ENCODE measurements around the gene VWA3B. TPM values are rescaled to one million over a fixed set of nuclear protein-coding genes. Genes with fewer than 3 reads are reported as not detected.
A peak's percentile ranks its signal among the peaks of the same experiment; 100 is the strongest.
"Not testable (repeated sequence)": the region's sequence is repeated elsewhere in the genome, so short reads cannot be mapped to it uniquely, and the experiment has no call there.

Gene VWA3B
- total RNA-seq, 1 donor from 2014 or later, result 0.40 TPM

GRCh38 chr2:98138978-98139377 lies 52.0 kb downstream of the VWA3B start:
- not testable (repeated sequence) for ATAC-seq

GRCh38 chr2:98140210-98140609 lies 53.2 kb downstream of the VWA3B start:
- ATAC-seq, result no peak

GRCh38 chr2:98142106-98142791 lies 55.3 kb downstream of the VWA3B start:
- no peak for ATAC-seq

- no peak for ATAC-seq
Measured at GRCh38 chr2:98145070-98145469, 58.1 kb downstream of the VWA3B start.

GRCh38 chr2:98147900-98148299 lies 60.9 kb downstream of the VWA3B start:
- ATAC-seq, result not testable (repeated sequence)

- ATAC-seq, result no peak
Measured at GRCh38 chr2:98148595-98149332, 61.8 kb downstream of the VWA3B start.

GRCh38 chr2:98149333-98149697 lies 62.3 kb downstream of the VWA3B start:
- ATAC-seq, result peak; percentile 88

- no peak for ATAC-seq
Measured at GRCh38 chr2:98153481-98153880, 66.5 kb downstream of the VWA3B start.

- ATAC-seq, result no peak
Measured at GRCh38 chr2:98155291-98155690, 68.3 kb downstream of the VWA3B start.

- peak; percentile 11 for ATAC-seq
Measured at GRCh38 chr2:98155716-98156115, 68.7 kb downstream of the VWA3B start.

- no peak for ATAC-seq
Measured at GRCh38 chr2:98156304-98156703, 69.3 kb downstream of the VWA3B start.

GRCh38 chr2:98157557-98157956 lies 70.6 kb downstream of the VWA3B start:
- no peak for ATAC-seq

GRCh38 chr2:98158305-98158704 lies 71.3 kb downstream of the VWA3B start:
- no peak for ATAC-seq

- no peak for ATAC-seq
Measured at GRCh38 chr2:98160554-98160953, 73.6 kb downstream of the VWA3B start.

GRCh38 chr2:98161186-98161585 lies 74.2 kb downstream of the VWA3B start:
- ATAC-seq, result no peak

- no peak for ATAC-seq
Measured at GRCh38 chr2:98164256-98164655, 77.3 kb downstream of the VWA3B start.

GRCh38 chr2:98165516-98166071 lies 78.6 kb downstream of the VWA3B start:
- no peak for ATAC-seq

- ATAC-seq, result no peak
Measured at GRCh38 chr2:98167916-98168315, 80.9 kb downstream of the VWA3B start.

GRCh38 chr2:98170076-98170475 lies 83.1 kb downstream of the VWA3B start:
- no peak for ATAC-seq

GRCh38 chr2:98172150-98172765 lies 85.3 kb downstream of the VWA3B start:
- no peak for ATAC-seq

- ATAC-seq, result no peak
Measured at GRCh38 chr2:98172951-98173350, 86.0 kb downstream of the VWA3B start.

- no peak for ATAC-seq
Measured at GRCh38 chr2:98175811-98176210, 88.8 kb downstream of the VWA3B start.

GRCh38 chr2:98177286-98177685 lies 90.3 kb downstream of the VWA3B start:
- ATAC-seq, result no peak

- no peak for ATAC-seq
Measured at GRCh38 chr2:98177986-98178385, 91.0 kb downstream of the VWA3B start.
